Panc1 (cell line): ENCODE data around the gene PDE9A.

ENCODE experiments used
- REST ChIP-seq, 2 experiments: IDR thresholded peaks; 2 replicates each; pipeline ENCODE4 v1.6.1; 2011 to 2012; ENCODE audit warnings: low read depth in 2 of 2, control low read depth in 1 of 2, low read length in 1 of 2, mild to moderate bottlenecking in 1 of 2, moderate library complexity in 1 of 2; ENCODE audit not compliant: insufficient read depth in 1 of 2
- SIN3A ChIP-seq: IDR thresholded peaks from 2 replicates; pipeline ENCODE4 v1.6.1; 2012; ENCODE audit warnings: low read depth, mild to moderate bottlenecking, low read length, moderate library complexity, borderline replicate concordance; ENCODE audit not compliant: insufficient read depth
- TF ChIP-seq, protein P1 (sequence below): fragments of 450-650 bp; IDR thresholded peaks from 2 replicates; pipeline ENCODE4 v1.5.1; 2017; ENCODE audit warnings: mild to moderate bottlenecking

GRCh38 chr21:42711667-42712066, 58.2 kb downstream of the PDE9A start:
- TF ChIP-seq REST (IDR thresholded peaks at IDR 0.05; ENCODE audit: insufficient read depth in 1 of 2, low read depth in 2 of 2, low read length in 1 of 2) (no peak), SIN3A (no peak)
- TF ChIP-seq, protein P1, sequence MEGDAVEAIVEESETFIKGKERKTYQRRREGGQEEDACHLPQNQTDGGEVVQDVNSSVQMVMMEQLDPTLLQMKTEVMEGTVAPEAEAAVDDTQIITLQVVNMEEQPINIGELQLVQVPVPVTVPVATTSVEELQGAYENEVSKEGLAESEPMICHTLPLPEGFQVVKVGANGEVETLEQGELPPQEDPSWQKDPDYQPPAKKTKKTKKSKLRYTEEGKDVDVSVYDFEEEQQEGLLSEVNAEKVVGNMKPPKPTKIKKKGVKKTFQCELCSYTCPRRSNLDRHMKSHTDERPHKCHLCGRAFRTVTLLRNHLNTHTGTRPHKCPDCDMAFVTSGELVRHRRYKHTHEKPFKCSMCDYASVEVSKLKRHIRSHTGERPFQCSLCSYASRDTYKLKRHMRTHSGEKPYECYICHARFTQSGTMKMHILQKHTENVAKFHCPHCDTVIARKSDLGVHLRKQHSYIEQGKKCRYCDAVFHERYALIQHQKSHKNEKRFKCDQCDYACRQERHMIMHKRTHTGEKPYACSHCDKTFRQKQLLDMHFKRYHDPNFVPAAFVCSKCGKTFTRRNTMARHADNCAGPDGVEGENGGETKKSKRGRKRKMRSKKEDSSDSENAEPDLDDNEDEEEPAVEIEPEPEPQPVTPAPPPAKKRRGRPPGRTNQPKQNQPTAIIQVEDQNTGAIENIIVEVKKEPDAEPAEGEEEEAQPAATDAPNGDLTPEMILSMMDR: no peak
